GM10266 (cell line): ENCODE data around the gene AHNAK.

Experiments
- DNase-seq: peaks from one replicate; pipeline ENCODE4 v3.0.0; 2012; ENCODE audit errors: extremely low spot score
- TF ChIP-seq, protein P1 (sequence below): IDR thresholded peaks from 2 replicates; pipeline ENCODE4 v1.5.1; 2012; ENCODE audit warnings: mild to moderate bottlenecking, low read depth; ENCODE audit not compliant: control insufficient read depth, insufficient read depth; ENCODE audit errors: missing control alignments

The AHNAK gene, protein sequence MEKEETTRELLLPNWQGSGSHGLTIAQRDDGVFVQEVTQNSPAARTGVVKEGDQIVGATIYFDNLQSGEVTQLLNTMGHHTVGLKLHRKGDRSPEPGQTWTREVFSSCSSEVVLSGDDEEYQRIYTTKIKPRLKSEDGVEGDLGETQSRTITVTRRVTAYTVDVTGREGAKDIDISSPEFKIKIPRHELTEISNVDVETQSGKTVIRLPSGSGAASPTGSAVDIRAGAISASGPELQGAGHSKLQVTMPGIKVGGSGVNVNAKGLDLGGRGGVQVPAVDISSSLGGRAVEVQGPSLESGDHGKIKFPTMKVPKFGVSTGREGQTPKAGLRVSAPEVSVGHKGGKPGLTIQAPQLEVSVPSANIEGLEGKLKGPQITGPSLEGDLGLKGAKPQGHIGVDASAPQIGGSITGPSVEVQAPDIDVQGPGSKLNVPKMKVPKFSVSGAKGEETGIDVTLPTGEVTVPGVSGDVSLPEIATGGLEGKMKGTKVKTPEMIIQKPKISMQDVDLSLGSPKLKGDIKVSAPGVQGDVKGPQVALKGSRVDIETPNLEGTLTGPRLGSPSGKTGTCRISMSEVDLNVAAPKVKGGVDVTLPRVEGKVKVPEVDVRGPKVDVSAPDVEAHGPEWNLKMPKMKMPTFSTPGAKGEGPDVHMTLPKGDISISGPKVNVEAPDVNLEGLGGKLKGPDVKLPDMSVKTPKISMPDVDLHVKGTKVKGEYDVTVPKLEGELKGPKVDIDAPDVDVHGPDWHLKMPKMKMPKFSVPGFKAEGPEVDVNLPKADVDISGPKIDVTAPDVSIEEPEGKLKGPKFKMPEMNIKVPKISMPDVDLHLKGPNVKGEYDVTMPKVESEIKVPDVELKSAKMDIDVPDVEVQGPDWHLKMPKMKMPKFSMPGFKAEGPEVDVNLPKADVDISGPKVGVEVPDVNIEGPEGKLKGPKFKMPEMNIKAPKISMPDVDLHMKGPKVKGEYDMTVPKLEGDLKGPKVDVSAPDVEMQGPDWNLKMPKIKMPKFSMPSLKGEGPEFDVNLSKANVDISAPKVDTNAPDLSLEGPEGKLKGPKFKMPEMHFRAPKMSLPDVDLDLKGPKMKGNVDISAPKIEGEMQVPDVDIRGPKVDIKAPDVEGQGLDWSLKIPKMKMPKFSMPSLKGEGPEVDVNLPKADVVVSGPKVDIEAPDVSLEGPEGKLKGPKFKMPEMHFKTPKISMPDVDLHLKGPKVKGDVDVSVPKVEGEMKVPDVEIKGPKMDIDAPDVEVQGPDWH (N-terminal part only)

DNA sequence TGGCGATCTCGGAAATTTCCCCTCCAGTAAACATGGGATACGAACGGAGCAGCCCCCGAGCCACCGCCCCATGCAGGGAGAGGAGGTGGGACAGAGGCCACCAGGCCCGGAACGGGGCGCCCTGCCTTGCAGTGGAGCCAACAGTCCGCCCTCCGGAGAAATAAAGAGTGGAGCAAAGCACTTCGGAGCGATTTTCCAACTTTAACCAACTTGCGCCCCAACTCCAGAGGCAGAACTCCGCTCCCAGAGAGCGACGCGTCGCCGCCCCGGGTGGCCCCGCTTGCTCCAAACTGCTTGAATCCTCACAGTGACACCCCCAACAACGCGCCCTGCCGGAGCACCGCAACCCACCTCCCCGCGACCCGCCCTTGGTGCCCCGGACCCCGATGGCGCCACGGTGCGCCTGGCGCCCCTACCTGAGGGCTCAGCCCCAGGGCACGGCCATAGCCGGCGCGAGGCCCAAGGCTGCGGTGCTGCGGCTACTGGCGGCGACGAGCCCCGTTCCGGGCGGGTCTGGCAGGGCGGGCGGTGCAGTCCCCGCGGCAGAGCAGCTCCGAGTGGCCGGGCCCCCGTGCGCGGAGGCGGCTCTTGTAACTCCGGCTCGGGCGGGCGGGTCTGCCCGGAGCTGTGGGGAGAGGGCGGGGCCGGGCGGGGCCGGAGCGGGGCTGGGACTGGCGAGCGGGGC lies at the start of gene AHNAK:
TSS of gene AHNAK (minus strand) at position 563 of the 685 bp plus-strand sequence. CDS start 10,708 bp downstream, outside the sequence.
- DNase-seq = peak; percentile 77

DNA sequence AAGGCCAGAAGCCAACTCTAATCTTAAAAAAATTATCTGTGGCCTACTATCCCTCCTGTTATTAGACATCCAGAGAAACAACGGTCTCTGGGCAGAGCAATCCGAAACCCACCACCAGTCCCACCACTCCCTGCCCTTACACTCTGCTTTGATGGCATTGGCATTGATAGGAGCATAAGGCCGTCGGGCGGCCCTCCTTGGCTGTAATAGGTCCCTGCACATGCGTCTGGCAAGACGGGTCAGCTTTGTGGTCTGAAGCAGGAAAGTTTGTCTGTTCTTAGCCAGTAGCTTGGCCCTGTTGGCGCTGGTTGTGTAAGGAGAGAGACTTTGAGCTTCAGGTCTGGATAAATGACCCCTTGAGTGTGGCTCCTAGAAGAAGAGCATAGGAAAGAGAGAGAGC lies 48.5 kb upstream of the AHNAK start:
- no peak for DNase-seq
- TF ChIP-seq, protein P1, sequence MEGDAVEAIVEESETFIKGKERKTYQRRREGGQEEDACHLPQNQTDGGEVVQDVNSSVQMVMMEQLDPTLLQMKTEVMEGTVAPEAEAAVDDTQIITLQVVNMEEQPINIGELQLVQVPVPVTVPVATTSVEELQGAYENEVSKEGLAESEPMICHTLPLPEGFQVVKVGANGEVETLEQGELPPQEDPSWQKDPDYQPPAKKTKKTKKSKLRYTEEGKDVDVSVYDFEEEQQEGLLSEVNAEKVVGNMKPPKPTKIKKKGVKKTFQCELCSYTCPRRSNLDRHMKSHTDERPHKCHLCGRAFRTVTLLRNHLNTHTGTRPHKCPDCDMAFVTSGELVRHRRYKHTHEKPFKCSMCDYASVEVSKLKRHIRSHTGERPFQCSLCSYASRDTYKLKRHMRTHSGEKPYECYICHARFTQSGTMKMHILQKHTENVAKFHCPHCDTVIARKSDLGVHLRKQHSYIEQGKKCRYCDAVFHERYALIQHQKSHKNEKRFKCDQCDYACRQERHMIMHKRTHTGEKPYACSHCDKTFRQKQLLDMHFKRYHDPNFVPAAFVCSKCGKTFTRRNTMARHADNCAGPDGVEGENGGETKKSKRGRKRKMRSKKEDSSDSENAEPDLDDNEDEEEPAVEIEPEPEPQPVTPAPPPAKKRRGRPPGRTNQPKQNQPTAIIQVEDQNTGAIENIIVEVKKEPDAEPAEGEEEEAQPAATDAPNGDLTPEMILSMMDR = no peak

More for the DNA sequence above, at the start of gene AHNAK:
- TF ChIP-seq, protein P1 = no peak

DNA sequence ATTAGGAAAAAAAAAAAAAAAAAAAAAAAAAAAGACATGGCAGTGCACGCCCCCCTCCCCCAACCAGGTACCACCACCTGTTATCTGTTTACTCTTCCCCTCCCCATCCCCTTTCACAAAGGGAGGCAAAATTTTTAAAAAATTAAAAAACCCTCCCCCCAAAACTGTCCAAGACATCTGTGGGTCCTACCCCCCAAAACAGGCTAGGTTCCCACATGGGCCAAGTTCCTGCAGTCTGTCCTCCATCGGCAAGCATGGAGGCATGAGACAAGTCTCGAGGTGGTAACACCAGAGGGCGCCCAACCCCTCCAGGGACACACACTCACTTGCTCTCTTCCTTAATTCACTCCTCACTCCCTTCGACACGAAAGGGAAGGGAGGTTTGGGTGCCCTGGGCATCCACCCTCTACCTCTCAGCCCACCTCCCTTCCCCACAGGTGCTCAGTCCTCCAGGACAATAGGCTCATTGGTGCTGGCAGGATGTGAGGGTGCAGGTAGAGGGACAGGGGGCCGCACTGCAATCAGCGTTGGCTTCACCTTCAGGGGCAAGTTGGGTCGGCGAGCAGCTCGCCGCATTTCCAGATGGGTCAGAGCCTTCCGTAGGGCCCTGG lies 46.9 kb upstream of the AHNAK start:
- DNase-seq = peak; percentile 64
- TF ChIP-seq, protein P1 = peak; percentile 74

DNA sequence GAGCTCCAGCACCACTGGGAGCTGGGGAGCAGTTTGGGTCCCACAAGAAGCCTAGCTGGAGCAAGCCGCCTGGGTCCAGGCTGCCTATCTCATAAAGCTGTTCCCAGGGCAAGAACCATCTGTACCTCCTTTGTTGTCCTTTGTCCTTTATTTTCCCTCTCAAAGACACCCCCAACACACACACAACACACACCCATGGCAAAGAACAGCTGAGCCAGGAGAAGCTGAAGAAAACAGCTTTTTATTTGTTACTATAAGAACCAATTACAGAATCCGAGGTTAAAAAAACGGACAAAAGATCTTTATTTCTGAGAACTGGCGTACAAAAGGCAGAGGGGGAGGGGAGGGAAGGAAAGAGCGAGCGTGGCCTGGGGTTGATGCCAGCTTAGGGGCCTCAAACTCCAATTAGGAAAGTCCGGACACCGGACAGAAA lies 46.4 kb upstream of the AHNAK start:
- TF ChIP-seq, protein P1 = no peak
- DNase-seq = no peak

DNA sequence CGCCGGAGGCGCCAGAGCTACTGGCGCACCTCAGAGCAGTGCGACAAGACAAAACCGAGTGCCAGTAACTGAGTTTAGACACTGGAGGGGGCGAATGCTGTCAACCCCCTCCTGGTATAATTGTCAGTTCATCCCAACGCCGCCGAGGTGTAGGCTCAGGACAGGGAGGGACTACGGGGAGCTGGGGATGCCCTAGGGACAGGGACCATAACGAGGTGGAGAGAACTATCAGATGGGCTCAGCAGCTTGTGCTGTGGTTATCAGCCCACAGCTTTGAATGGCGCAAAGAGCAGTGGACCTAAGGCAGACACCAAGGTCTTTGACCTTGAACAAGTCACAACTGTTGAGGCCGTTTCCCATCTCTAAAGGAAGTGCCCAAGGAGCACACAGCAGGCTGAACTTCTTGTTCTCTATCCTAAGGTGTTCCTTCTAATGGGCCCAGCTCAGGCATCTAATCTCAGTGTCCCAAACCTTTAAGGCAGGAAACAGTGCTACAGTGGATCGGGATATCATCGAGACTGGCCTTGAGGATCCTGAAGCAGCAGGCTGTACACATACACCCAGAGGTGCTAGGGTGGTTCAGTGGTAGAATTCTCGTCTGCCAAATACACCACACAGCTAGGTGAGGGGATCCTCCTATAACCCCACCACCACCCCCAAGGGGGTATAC lies 45.7 kb upstream of the AHNAK start:
- no peak for DNase-seq
- TF ChIP-seq, protein P1 = no peak
